NCI-H524 treated with DMSO at 0.1 percent for 48 hours (cell line): ENCODE results near the gene HS2ST1.
A peak's percentile ranks its signal among the peaks of the same experiment; 100 is the strongest.
"Not testable (repeated sequence)": the region's sequence is repeated elsewhere in the genome, so short reads cannot be mapped to it uniquely, and the experiment has no call there.

Experiments
- DNase-seq: peaks from one replicate; lab custom pipeline; 2025; lab: John Stamatoyannopoulos, UW

Gene HS2ST1

DNA sequence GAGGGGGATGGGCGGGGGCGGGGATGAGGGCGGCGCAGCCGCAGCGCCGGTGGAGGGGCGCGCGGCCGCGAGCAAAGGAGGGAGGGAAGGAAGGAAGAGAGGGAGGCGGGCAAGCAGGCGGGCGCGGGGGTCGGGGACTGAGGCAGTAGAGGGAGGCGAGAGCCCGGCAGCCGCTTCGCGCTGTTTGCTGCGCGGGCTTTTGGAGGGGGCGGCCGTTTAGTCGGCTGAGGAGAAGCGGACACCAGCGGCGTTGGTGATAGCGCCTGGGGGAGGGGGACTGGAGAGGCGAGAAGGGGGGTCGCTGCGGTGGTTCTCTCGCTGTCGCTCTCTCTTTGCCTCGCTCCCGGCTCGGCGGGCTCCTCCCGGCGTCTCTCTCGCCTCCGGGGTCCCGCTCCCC, at the start of gene HS2ST1:
HS2ST1 (plus strand) TSS at position 35 of the 397 bp plus-strand sequence.
- DNase-seq = no peak

DNA sequence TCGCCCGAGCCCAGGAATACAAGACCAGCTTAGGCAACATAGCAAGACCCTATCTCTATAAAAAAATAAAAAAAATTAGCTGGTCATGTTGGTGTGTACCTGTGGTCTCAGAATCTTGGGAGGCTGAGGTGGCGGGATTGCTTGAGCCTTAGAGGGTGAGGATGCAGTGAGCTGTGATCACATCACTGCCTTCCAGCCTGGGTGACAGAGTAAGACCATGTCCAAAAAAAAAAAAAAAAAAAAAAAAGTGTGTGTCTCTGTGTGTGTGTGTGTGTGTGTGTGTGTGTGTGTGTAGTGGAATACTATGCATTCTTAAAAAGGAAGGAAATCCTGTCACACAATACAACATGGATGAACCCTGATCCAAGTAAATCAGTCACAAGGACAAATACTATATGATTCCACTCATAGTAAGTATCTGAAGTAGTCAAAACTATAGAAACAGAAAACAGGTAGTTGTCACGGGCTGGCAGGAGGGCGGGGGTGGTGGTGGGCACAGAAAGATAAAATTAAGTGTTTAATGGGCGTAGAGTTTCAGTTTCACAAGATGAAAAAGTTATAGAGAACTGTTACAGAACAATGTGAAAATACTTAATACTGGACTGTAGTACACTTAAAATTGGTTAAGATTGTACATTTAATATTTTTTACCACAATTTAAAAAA, 48.3 kb upstream of the HS2ST1 start:
- no peak for DNase-seq

DNA sequence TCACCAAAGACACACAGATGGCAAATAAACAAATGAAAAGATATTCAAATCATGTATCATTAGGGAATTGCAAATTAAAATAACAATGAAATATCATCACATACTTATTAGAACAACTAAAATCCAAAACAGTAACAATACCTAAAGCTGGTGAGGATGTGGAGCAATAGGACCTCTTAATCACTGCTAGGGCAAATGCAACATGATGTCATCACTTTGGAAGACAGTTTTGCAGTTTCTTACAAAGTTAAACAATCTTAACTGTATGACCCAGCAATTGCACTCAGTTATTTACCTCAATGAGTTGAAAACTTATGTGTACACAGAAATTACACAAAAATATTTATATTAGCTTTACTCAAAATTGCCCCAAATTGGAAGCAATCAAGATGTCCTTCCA, 47.8 kb upstream of the HS2ST1 start:
- no peak for DNase-seq

DNA sequence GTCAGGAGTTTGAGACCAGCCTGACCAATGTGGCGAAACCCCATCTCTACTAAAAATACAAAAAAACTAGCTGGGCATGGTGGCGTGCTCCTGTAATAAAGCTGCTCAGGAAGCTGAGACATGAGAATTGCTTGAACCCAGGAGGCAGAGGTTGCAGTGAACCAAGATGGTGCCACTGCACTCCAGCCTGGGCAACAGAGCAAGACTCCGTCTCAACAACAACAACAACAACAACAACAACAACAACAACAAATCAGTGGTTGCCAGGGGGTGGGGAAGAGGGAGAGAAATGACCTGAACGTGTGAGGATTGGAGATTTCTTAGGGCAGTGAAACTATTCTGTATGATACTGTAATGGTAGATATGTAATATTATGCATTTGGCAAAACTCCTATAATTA, 47.2 kb upstream of the HS2ST1 start:
- not testable (repeated sequence) for DNase-seq

DNA sequence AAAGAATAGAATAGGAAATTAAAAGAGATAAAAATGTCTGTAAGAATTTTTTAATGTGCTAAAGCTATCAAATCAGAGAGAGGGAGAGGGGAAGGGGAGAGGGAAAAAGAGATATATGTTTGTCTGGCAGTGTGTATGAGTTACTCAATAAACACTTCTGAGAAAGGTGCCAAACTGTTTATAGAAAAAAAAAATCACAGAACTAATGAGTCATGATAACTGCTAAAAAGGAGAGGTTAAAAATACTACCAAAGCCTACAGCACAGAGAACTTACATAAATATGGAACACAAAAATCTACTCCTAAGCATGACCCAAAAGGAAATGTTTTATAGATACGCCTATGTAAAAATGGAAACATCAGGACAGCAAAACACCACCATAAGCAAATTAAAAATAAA, 46.0 kb upstream of the HS2ST1 start:
- no peak for DNase-seq

DNA sequence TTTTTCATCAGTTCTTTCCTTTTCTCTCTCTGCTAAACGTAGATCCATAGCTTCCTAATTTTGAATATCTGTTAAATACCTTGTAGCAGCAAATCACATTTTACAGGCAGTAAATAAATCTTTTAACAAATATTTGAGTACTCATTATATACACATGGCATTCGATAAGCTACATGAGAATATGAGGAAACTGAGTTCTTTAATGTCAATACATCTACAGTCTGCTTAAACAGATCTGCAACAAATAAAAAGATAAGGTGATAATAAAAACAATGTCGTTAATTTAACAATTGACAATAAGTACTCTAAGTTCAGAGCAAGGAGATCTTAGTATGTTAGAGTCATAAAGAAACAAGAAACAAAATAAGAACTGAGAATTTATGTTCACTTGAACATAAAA, 43.4 kb upstream of the HS2ST1 start:
- DNase-seq = no peak

DNA sequence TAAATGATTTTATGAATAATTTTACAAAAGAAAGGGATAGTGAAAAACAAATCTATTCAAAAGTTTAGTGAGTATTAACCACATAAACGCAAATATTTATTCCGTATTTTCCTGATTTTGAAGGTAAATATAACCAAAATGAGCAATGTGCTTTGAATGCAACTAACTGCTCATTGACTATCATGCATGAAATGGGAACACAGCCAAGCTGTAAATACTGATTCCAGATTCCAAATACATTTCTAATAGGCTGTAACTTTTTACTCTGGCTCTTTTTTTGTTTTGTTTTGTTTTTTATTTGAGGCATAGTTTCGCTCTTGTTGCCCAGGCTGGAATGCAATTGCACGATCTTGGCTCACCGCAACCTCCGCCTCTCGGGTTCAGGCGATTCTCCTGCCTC, 42.3 kb upstream of the HS2ST1 start:
- no peak for DNase-seq

DNA sequence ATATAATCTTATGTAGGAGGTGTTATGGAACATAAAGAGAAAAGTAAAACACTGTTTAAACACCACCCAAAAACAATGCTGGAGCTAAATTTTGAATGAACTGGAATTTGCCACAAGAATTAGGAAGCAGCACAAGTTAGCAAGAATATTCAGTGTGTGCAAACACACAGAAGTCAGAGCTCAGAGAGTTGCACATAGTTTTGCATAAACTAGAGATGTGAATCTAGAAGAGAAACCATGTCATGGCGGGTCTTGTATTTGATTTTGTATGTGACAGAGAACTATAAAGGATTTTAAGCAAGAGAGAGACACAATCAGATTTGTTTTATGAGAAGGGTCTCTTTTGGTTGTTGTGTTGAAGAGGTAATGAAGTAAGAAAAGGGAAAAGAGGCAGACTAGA, 38.7 kb upstream of the HS2ST1 start:
- no peak for DNase-seq

DNA sequence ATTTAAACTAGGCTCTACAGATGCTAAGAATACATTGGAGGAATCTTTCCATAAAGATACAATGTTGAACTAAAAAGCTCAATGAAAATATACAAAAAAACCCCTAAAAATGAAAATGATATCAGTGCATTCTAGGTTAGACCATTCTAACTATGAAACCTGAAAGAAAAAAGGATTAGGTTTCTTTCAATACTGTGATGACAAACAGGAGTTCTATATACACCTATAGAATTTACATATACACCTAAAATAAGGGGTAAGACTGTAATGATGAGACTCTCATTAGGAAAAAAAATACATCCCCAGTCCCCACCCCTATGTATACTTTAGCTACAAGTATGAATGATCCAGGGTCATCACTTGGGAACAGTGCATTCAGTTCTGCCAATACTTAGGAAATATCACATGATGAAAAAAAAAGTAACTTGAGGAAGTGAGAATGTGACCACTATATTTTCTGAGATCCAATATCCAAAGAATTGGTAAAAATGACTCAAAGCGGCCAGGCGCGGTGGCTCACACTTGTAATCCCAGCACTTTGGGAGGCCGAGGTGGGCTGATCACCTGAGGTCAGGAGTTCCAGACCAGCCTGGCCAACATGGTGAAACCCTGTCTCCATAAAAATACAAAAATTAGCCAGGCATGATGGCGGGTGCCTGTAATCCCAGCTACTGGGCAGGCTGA, 26.8 kb upstream of the HS2ST1 start:
- no peak for DNase-seq

DNA sequence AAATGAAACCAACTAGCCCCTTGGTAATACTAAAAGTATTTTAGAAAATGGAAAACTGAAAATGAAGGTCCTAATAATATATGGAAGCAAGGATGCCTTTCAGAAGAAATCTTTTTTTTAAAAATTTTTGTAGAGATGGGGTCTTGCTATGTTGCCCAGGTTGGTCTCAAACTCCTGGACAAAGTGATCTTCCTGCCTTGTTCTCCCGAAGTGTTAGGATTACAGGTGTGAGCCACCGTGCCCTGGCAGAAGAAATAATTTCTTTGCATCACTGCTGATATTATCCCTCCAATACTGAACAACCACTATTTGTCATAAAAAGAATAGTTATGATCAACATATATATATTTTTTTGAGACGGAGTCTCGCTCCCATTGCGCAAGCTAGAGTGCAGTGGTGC, 26.1 kb upstream of the HS2ST1 start:
- no peak for DNase-seq

DNA sequence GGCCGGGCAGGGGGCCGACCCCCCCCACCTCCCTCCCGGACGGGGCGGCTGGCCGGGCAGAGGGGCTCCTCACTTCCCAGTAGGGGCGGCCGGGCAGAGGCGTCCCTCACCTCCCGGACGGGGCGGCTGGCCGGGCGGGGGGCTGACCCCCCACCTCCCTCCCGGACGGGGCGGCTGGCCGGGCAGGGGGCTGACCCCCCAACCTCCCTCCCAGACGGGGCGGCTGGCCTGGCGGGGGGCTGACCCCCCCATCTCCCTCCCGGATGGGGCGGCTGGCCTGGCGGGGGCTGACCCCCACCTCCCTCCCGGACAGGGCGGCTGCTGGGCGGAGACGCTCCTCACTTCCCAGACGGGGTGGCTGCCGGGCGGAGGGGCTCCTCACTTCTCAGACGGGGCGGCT, 15.0 kb upstream of the HS2ST1 start:
- not testable (repeated sequence) for DNase-seq

DNA sequence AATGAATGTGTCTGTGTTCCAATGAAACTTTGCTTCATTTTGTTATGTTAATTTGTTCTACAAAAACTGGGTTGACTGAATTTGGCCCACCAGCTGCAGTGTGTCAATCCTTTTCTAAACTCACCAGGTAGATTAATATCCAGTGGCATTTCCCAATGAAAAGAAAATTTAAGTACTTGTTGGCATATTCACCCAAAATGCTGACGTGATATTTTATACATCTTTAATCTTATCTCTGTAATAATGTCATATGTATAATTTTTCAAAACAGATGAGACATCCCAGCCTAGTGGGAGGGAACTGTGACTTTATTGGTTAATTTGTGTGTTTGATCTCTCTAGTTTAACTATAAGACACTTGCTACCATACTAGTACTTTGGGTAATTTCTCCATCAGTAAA, 8.6 kb upstream of the HS2ST1 start:
- no peak for DNase-seq

DNA sequence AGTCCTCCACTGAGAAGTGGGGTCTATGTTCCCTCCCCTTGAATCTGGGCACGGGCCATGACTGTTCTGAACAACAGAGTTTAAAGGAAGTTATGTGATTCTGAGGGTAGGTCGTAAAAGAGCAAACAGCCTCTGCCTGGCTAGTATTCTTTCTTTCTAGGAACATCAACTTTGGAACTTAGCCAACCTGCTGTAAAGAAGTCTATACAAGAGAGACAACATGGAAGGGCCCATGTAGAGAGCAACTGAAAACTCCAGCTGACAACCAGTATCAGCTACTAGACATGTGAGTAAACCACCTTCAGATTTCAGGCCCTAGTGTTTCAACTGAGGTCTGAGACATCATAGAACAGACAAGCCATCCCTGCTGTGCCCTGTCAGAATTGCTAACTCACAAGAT, 8.0 kb upstream of the HS2ST1 start:
- DNase-seq = no peak

DNA sequence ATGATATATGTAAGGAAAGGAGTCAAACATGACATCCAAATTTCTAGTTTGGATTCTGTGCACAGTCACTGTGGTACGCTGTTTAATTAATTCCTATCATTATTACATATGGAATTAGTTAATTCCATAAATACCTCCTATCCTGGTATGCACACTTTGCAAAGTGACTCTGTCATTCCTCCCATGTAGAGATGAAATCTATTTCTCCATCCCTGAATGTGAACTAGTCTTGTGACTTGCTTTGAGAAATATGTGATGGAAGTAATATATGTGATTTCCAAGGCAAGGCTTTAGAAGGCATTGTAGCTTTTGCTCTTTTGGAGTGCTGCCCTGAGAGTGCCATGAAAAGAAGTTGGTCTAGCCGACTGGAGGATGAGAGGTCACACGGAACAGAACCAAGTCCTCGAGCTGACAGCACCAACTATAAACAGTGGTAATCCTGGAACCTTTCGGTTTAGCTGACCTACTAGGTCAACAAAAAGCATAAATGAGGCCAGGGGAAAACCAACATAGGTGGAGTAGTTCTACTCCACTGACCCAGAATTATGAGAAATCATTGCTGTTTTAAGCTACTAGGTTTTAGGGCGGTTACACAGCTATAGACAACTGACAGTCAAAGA, 2.0 kb upstream of the HS2ST1 start:
- no peak for DNase-seq

DNA sequence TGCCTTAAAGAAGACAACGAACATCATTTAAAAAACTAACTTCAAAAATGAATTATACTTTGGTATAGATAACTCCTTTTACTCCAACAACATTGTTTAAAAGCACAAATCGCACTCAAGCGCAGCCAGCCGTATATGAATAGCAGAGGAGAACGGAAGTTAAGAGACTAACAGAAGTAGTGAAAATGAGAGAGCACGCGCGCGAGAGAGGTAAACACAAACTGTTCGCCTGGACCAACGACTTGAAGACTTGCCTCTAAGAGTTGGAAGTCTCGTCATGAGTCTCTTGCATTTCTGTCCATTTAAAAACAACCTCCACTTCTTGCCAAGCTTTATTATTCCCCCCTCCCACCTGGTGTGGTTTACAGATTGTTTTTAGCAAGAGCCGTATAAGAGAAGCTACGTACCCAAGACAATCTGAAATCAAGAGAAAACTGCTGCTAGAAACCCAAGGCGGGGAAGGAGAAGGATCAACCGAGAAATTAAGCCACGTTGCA, 988 bp upstream of the HS2ST1 start:
- no peak for DNase-seq

DNA sequence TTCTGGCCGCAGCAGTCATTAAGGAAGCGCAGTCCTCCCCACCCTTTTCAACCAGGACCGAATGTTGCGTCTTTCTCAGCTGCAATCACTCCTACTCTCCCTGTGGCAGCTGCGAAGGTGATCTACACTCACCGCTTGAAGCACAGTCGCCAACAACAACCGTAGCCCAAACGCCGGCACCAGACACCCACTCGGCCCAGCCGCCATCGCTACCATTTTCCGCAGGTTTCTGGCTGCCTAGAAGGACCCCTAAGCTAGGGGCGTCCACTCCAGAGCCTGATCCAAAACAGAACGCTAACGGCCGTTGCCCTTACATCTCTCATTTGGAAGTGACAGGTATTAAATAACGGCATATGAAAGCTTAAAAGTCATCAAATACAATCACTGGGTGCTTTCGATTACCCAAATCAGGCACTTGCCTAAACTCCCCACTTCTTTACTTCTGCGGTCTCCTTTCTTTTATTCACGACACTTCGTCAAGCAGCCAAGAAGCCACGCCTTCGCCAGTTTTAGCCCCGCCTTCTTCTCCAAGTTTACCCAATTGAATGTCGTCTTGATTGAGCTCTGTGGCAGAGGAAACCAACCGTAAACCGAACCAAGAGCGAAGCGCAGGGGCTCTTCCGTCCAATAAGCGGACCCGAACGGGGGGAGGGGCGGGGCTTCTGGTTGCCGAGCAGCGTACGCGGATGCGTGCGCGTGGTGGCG, 387 bp upstream of the HS2ST1 start, which contains the start of gene SELENOF:
SELENOF (minus strand) TSS at position 231 of the 705 bp plus-strand sequence; CDS start at position 216, 15 bp downstream.
- DNase-seq = peak; percentile 97

DNA sequence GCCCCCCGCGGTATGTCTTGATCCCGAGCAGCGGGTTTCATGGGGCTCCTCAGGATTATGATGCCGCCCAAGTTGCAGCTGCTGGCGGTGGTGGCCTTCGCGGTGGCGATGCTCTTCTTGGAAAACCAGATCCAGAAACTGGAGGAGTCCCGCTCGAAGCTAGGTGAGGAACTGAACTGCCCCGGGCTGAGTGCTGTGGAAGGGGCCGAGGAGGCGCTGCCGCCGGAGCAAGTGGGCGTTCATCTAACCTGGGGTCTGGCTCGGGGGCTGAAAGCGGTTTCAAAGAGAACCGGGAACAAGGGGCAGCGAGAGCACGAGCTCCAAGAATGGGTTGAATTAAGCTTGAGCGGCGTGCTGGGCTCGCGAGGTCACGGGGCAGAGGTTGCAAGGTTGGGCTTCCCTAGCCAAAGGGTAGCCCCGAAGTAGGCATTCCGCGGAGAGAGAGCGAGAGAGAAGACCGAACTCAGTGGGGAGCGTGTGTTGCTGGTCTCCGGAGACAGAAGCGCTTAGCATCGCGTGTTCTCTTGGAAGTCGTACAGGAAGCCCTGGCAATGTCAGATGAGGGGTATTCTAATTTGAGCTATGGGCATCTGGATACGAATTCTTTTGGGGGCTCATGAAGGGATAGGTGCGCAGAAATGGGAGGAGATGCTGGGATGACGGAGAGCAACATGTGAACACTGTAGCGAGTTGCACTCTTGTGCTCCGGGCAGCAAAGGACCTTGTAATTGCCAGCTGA, 732 bp downstream of the HS2ST1 start:
- no peak for DNase-seq

DNA sequence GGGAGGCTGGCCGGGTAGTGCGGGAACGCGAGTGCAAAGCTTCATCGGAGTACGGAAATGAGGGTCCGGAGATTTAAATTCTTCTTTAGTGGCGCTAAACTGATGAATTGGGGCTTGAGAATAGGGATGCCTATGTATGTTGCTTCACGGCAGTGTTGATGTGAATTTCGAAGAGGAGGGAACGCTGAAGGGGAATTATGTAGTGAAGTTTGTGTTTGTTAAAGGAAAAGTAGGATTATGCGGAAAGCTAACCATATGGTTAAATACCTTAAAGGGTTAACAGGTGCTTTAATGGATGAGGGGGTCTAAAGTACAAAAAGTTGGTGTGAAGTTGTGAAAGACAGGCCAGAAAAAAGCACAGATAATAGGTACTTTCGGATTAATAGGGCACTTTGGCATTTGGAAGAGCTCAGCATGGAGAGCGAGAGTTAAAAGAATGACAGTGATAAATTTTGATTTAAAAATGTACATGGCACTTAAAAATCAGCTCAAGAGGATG, 1.4 kb downstream of the HS2ST1 start:
- no peak for DNase-seq

DNA sequence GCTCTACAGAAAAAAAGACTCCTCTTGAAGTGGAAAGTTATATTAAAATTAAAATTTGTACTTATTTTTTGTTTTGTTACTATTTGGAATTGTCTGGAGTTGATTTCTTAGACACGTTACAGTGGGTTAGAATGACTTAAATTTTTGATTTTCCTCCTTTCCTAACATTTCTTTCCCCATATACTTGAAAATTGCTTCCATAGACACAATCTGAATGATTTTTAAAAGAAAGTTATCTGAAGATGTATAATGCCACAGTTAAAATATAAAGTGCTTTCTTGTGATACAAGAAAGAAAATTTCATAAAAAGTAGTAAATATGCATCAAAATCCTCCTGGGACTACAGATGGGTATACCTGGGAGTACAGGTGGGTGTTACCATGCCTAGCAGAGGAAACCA, 2.3 kb downstream of the HS2ST1 start:
- DNase-seq = no peak

DNA sequence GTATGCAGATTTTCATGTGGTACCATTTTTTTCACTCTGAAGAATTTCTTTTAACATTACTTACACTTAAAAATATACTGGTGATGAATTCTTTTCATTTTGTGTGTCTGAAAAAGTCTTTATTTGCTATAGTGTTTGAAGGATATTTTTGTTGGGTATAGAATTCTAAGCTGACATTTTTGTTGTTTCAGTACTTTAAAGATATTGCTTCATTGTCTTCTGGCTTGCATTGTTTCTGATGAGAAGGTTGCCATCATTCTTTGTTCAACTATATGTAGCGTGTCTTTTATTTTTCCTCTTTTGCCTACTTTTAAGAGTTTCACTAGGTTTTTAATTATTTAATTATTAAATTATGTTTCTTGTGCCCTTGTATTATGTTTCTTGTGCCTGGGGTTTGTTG, 8.0 kb downstream of the HS2ST1 start:
- no peak for DNase-seq

DNA sequence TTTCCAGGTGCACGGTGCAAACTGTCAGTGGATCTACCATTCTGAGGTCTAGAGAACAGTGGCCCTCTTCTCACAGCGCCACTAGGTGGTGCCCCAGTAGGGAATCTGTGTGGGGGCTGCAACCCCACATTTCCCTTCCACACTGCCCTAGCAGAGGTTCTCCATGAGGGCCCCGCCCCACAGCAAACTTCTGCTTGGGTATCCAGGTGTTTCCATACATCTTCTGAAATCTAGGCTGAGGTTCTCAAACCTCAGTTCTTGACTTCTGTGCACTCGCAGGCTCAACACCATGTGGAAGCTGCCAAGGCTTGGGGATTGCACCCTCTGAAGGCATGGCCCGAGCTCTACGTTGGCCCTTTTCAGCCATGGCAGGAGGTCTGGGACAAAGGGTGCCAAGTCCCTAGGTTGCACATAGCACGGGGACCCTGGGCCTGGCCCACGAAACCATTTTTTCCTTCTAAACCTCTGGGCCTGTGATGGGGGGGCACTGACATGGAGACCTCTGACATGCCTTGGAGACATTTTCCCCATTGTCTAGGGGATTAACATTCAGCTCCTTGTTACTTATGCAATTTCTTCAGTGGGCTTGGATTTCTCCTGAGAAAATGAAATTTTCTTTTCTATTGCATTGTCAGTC, 10.0 kb downstream of the HS2ST1 start:
- DNase-seq = no peak
